ENCODE results near the gene TUBA3E.
"Not testable (repeated sequence)": the region's sequence is repeated elsewhere in the genome, so short reads cannot be mapped to it uniquely, and the experiment has no call there.

TUBA3E gene

GRCh38 chr2:130142396-130143265 lies 55.6 kb downstream of the TUBA3E start:
- not testable (repeated sequence) for DNase-seq

Measured in NCI-H2107 (cell line).